GM10248 (cell line): ENCODE results near the gene ADGRV1.

ENCODE experiments used
- CTCF ChIA-PET: fragments of 300-600 bp; sonication (Branson Sonifier 250); formaldehyde crosslinking; extraction: SDS; loops from one replicate; lab custom pipeline; 2021; ENCODE audit warnings: antibody characterized with exemption; lab: Yijun Ruan, JAX
- POLR2A ChIA-PET: fragments of 350-650 bp; sonication (Branson Sonifier 250); formaldehyde crosslinking; extraction: SDS; loops from one replicate; lab custom pipeline; 2020; ENCODE audit warnings: antibody characterized with exemption; lab: Yijun Ruan, JAX
- DNase-seq: peaks from one replicate; pipeline ENCODE4 v3.0.0; 2012; ENCODE audit errors: extremely low spot score
- TF ChIP-seq, protein P1 (sequence below): IDR thresholded peaks from 2 replicates; pipeline ENCODE4 v1.5.1; 2012; ENCODE audit warnings: mild to moderate bottlenecking, low read depth; ENCODE audit errors: extremely low read depth, missing control alignments, control extremely low read depth

The ADGRV1 gene

DNA sequence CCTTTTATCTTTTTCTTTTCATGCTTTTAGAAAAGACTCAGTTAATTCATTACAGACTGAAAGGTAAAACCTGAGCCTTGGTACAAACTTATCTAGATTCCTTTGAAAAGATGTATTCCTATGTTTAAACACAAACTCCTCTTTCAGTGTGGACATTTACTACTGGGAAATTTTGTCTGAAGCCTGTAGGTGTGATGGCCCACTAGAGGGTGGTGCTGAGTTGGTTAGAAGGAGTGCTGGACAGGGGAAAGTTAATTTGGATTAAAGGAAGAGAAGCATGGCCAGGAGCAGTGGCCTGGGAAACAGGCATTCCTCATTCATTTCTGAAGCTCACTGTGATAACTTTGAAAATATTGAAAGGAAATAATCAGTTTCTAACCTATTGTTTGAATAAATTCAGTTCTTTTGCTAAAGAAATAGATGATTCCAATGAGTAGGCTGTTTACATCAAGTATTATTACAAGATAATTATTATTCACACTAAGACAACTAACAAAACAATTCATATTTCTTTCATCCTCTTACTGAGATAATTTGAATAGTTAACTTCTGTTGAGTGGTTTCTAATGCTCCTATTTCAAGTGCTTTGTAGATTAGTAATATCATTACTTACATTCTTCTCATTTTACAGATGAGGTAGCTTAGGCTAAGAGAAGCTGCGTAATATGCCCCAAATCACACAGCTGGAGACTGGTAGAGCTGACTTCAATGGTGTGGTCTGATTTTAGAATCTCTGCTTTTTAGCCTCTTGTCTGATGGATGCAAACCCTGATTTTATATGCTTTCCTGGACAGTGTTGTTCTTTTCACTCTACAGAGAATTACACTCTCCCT, 150.9 kb downstream of the ADGRV1 start:
- ChIA-PET CTCF (interaction anchor here (0.7 to 3.6 kb wide), 5 partner anchors 10 to 79 kb away, joined by 3 to 24 read pairs (median 4); no protein-coding TSS in a partner anchor), POLR2A (no interaction called here)
- TF ChIP-seq, protein P1, sequence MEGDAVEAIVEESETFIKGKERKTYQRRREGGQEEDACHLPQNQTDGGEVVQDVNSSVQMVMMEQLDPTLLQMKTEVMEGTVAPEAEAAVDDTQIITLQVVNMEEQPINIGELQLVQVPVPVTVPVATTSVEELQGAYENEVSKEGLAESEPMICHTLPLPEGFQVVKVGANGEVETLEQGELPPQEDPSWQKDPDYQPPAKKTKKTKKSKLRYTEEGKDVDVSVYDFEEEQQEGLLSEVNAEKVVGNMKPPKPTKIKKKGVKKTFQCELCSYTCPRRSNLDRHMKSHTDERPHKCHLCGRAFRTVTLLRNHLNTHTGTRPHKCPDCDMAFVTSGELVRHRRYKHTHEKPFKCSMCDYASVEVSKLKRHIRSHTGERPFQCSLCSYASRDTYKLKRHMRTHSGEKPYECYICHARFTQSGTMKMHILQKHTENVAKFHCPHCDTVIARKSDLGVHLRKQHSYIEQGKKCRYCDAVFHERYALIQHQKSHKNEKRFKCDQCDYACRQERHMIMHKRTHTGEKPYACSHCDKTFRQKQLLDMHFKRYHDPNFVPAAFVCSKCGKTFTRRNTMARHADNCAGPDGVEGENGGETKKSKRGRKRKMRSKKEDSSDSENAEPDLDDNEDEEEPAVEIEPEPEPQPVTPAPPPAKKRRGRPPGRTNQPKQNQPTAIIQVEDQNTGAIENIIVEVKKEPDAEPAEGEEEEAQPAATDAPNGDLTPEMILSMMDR, result peak; percentile 65
- peak; percentile 35 for DNase-seq

DNA sequence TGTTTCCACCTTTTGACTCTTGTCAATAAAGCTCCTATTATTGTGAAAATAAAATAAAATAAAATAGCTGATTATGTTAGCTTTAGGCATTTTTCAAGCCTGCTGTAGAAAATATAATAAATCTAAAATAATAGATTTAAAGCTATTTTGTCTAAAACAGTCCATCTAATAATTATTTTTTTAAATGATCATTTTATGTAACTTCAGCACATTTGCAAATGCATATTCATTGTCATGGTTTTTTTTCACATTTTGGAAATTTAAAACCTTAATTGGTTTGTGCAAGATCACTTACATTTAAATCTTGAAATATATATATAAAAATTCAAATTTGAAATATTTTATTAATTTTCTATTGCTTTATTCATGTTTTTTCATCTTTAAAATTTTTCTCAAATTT, 159.8 kb downstream of the ADGRV1 start:
- DNase-seq, result no peak
- ChIA-PET POLR2A (no interaction called here), CTCF (no interaction called here)
- TF ChIP-seq, protein P1, result no peak

DNA sequence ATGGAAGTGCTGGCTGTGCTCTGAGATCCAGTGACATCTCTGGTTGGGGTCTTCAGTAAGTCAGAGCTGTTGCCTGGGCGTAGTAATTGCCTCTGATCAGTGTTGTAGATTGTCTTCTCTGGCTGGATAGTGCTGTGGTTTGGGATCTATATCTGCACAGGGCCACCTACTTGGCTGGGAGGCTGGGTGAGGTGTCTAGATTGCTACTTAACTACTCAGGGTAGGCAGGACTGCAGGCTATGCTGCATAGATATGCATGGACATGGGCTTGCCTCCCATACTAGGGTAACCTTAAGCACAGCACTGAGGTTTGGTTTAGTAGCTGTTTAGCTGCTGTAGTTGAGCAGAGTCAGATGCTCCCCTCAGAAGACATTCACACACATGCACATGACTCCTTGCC, 181.0 kb downstream of the ADGRV1 start:
- CTCF ChIA-PET, result interaction anchor here (1.7 kb wide), 1 partner anchor 12 kb away, joined by 5 read pairs; no protein-coding TSS in a partner anchor
- POLR2A ChIA-PET, result no interaction called here
- TF ChIP-seq, protein P1, result no peak

DNA sequence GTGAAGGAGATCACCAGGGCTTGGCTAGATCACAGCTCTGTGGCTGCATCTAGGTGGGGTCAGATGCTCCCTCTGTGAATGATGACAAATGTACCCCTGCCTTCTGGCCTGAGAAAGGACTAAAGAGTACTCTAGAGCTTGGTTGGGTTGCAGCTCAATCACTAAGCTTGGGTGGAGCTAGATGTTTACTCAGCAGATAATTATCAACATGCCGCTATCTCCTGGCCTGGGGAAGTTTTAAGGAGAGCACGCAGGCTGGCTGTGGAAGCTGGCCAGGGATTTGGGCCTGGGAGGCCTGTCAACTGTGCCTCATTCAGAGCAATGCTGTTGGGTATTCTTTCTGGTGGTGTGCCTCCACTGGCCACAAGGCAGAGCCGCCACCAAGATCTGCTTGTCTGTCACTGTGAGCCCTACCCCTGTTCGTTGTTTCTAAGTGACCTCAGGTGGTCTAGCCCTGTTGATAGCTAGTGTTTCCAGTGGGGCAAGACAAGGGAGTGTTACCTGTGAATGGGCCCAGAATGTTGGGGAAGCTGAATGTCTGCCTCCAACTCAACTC, 181.7 kb downstream of the ADGRV1 start:
- ChIA-PET CTCF (interaction anchor here (1.7 kb wide), 1 partner anchor 11 kb away, joined by 5 read pairs; no protein-coding TSS in a partner anchor), POLR2A (no interaction called here)
- TF ChIP-seq, protein P1, result no peak
- no peak for DNase-seq

More for the DNA sequence above, 181.0 kb downstream of the ADGRV1 start:
- DNase-seq, result no peak

DNA sequence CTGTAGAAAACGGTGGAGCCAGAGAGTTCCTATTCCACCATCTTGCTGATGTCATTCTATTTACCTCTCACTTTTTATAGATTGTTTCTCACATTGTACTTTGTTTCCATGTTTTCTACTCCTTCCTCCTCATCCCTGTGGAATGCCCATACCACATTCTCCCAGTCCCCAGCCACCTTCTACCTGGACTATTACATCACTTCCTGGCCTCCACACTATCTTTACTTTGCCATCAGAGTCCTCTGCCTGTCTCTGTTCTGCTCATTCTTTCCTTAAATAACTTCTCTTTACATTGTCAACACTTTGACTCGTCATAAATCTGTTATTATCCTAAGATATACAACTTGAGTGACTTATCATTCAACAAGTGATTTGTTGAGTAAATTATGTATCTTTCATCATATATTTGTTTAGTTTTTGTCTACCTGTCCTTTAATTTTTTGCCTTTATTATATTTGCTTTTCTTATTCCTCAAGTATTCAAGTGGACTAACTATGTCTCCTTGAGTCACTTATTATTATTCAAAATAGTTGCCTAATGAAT, 182.5 kb downstream of the ADGRV1 start:
- no peak for DNase-seq
- POLR2A ChIA-PET, result no interaction called here
- TF ChIP-seq, protein P1, result no peak
- CTCF ChIA-PET, result interaction anchor here (1.7 kb wide), 1 partner anchor 11 kb away, joined by 5 read pairs; no protein-coding TSS in a partner anchor

DNA sequence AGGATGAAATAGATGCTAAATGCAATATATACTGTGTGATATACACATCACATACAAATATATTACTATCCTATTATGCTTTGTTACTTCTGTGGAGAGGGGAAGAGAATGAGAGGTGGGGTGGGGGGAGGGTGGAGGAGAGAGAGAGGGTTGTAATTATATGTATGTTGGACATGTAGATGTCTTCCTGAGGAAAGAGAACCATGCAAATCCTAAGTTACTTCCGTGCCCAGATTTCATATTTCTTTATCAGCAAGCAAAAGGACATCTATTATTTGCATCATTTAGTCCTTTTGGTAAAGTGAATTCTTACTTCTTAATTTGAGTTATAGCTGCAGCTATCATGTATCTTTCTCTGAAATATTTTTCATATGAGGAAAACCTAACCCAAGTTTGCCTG, 187.5 kb downstream of the ADGRV1 start:
- ChIA-PET POLR2A (no interaction called here), CTCF (interaction anchor here (0.9 to 1.2 kb wide), 2 partner anchors 30 to 37 kb away, joined by 3 read pairs; no protein-coding TSS in a partner anchor)
- TF ChIP-seq, protein P1, result no peak
- no peak for DNase-seq
